IMR-90 (cell line): Measurements from ENCODE around the gene EHBP1L1. TPM values are rescaled to one million over a fixed set of nuclear protein-coding genes. Genes with fewer than 3 reads are reported as not detected.

Experiments used
- ATAC-seq: fragments of 200-7000 bp; cut with Tn5 transposase; 2 replicates; pipeline ENCODE4 v1.9.1; 2020; ENCODE audit warnings: low read depth, mild to moderate bottlenecking, moderate library complexity
- BruUV-seq: library from RNA; stranded (reverse); fragments of 400-500 nt; replicated peaks from 2 replicates; lab custom pipeline; 2021; lab: Mats Ljungman, UMichigan
- CTCF ChIA-PET: fragments of 300-600 bp; formaldehyde crosslinking; extraction: SDS; loops from one replicate; lab custom pipeline; 2021; ENCODE audit warnings: antibody characterized with exemption; lab: Yijun Ruan, JAX
- POLR2A ChIA-PET: fragments of 300-600 bp; sonication (Branson Sonifier 250); formaldehyde crosslinking; loops from one replicate; lab custom pipeline; 2022; ENCODE audit warnings: antibody characterized with exemption; ENCODE audit not compliant: unreplicated experiment; lab: Charles Lee
- DNase-seq: peaks from one replicate; pipeline ENCODE4 v3.0.0; 2013
- H2AFZ ChIP-seq: replicated peaks from 2 replicates; pipeline ENCODE3; 2013; ENCODE audit warnings: low read length, mild to moderate bottlenecking; ENCODE audit not compliant: poor library complexity
- H2AK5ac ChIP-seq: 2 replicates; pipeline ENCODE4 v1.6.1; 2013; ENCODE audit warnings: low read depth, low read length, inconsistent platforms
- H2AK9ac ChIP-seq: replicated peaks from 2 replicates; pipeline ENCODE3; 2013; ENCODE audit warnings: mild to moderate bottlenecking, low read depth, low read length, moderate library complexity; ENCODE audit not compliant: poor library complexity
- H2BK120ac ChIP-seq: 2 replicates; pipeline ENCODE4 v1.6.1; 2013; ENCODE audit warnings: low read depth, low read length, inconsistent platforms
- H2BK15ac ChIP-seq: 3 replicates; pipeline ENCODE4 v1.6.1; 2013; ENCODE audit warnings: low read depth, low read length, inconsistent platforms
- H2BK20ac ChIP-seq: 2 replicates; pipeline ENCODE4 v1.6.1; 2013; ENCODE audit warnings: low read depth, mild to moderate bottlenecking, inconsistent platforms, low read length, moderate library complexity
- H2BK5ac ChIP-seq: 2 replicates; pipeline ENCODE4 v1.6.1; 2013; ENCODE audit warnings: mild to moderate bottlenecking, low read depth, low read length, inconsistent platforms; ENCODE audit not compliant: poor library complexity, severe bottlenecking
- H3K14ac ChIP-seq: replicated peaks from 2 replicates; pipeline ENCODE4 v1.6.1; 2013; ENCODE audit warnings: low read depth, low read length, inconsistent platforms
- H3K18ac ChIP-seq: 2 replicates; pipeline ENCODE4 v1.6.1; 2013; ENCODE audit warnings: low read depth, low read length, control low read depth
- H3K23ac ChIP-seq: 2 replicates; pipeline ENCODE4 v1.6.1; 2013; ENCODE audit warnings: low read depth, low read length, inconsistent platforms
- H3K27ac ChIP-seq: 2 replicates; pipeline ENCODE4 v1.5.1; 2013; ENCODE audit warnings: mild to moderate bottlenecking, control low read depth, low read length; ENCODE audit not compliant: insufficient read depth
- H3K27me3 ChIP-seq: 2 replicates; pipeline ENCODE4 v1.6.1; 2013; ENCODE audit warnings: low read length; ENCODE audit not compliant: control insufficient read depth, insufficient read depth
- H3K36me3 ChIP-seq: 2 replicates; pipeline ENCODE4 v1.6.1; 2013; ENCODE audit warnings: low read length, mixed read lengths; ENCODE audit not compliant: control insufficient read depth, insufficient read depth
- H3K4ac ChIP-seq: 2 replicates; pipeline ENCODE4 v1.6.1; 2013; ENCODE audit warnings: low read depth, low read length, inconsistent platforms
- H3K4me1 ChIP-seq: 2 replicates; pipeline ENCODE4 v1.6.1; 2013; ENCODE audit warnings: low read length, mixed read lengths; ENCODE audit not compliant: control insufficient read depth, insufficient read depth
- H3K4me2 ChIP-seq: 2 replicates; pipeline ENCODE4 v1.6.1; 2013; ENCODE audit warnings: low read depth, mild to moderate bottlenecking, control low read depth, low read length, moderate library complexity
- H3K4me3 ChIP-seq: 2 replicates; pipeline ENCODE4 v1.5.1; 2013; ENCODE audit warnings: low read depth, mild to moderate bottlenecking, control low read depth, low read length, moderate library complexity; ENCODE audit not compliant: insufficient read depth
- H3K56ac ChIP-seq: 2 replicates; pipeline ENCODE4 v1.6.1; 2013; ENCODE audit warnings: low read length, inconsistent platforms; ENCODE audit not compliant: insufficient read depth; ENCODE audit errors: extremely low read depth
- H3K79me1 ChIP-seq, 2 experiments: 2 replicates each; pipeline ENCODE4 v1.6.1; 2013; ENCODE audit warnings: low read length in 2 of 2, inconsistent platforms in 1 of 2, low read depth in 1 of 2
- H3K9ac ChIP-seq: 2 replicates; pipeline ENCODE4 v1.6.1; 2013; ENCODE audit warnings: low read depth, low read length, control low read depth
- H3K9me1 ChIP-seq: 2 replicates; pipeline ENCODE4 v1.6.1; 2013; ENCODE audit warnings: low read length, inconsistent platforms; ENCODE audit not compliant: insufficient read depth
- H3K9me3 ChIP-seq: 2 replicates; pipeline ENCODE4 v1.6.1; 2013; ENCODE audit warnings: low read length; ENCODE audit not compliant: control insufficient read depth, insufficient read depth
- H4K20me1 ChIP-seq: 2 replicates; pipeline ENCODE4 v1.6.1; 2013; ENCODE audit warnings: low read length, inconsistent platforms; ENCODE audit not compliant: insufficient read depth
- H4K5ac ChIP-seq: 2 replicates; pipeline ENCODE4 v1.6.1; 2013; ENCODE audit warnings: mild to moderate bottlenecking, low read depth, low read length, control low read depth
- H4K8ac ChIP-seq, 2 experiments: 2 replicates each; pipeline ENCODE4 v1.6.1; 2013; ENCODE audit warnings: low read depth in 2 of 2, low read length in 2 of 2, control low read depth in 1 of 2, inconsistent platforms in 1 of 2
- H4K91ac ChIP-seq: 2 replicates; pipeline ENCODE4 v1.6.1; 2013; ENCODE audit warnings: low read depth, low read length, inconsistent platforms; ENCODE audit not compliant: insufficient read depth
- FOS ChIP-seq: fragments of 150-350 bp; IDR thresholded peaks from 2 replicates; pipeline ENCODE4 v1.6.1; 2016; ENCODE audit warnings: low read depth, low read length
- MXI1 ChIP-seq: IDR thresholded peaks from 2 replicates; pipeline ENCODE4 v1.6.1; 2012; ENCODE audit warnings: low read depth, mild to moderate bottlenecking, low read length, moderate library complexity, borderline replicate concordance
- NFE2L2 ChIP-seq: fragments of 150-350 bp; IDR thresholded peaks from 2 replicates; pipeline ENCODE4 v1.6.1; 2016; ENCODE audit warnings: low read depth, mild to moderate bottlenecking, low read length
- RFX5 ChIP-seq: IDR thresholded peaks from 2 replicates; pipeline ENCODE4 v1.8.0; 2012; ENCODE audit warnings: low read depth, mild to moderate bottlenecking, low read length, moderate library complexity
- WGBS, 2 experiments: methylation state at CpG; one replicate each; pipeline versions ENCODE4 v1.1.5 to v1.1.7; 2013; ENCODE audit warnings: missing lambda C conversion rate in 2 of 2; ENCODE audit not compliant: insufficient read length in 1 of 2; ENCODE audit errors: extremely low coverage in 2 of 2; 5-methylcytosine and 5-hydroxymethylcytosine counted together
- dilution Hi-C: fragments of 300-500 bp; cut with HindIII; formaldehyde crosslinking; loops from one replicate; pipeline ENCODE4 v1.14.3; 2018; ENCODE audit warnings: low sequenced_read_pairs; ENCODE audit not compliant: unreplicated experiment
- in situ Hi-C: fragments of 300-500 bp; cut with MboI; formaldehyde crosslinking; loops from 3 replicates; pipeline ENCODE4 v1.14.3; 2019; ENCODE audit warnings: low sequenced_read_pairs, inconsistent platforms, mixed read lengths
- intact Hi-C: fragments of 100-400 bp; cut with micrococcal nuclease; formaldehyde crosslinking; loops from 2 replicates; pipeline ENCODE4 v1.10.0; 2022
- polyA plus RNA-seq, 3 experiments: library from polyadenylated mRNA; depleted of rRNA; stranded (reverse); fragments of >200 nt; gene quantifications; 2 replicates each; pipeline ENCODE4 v1.2.3, GENCODE V29; 2012; ENCODE audit warnings: low replicate concordance in 1 of 3
- total RNA-seq: library from RNA; depleted of rRNA; stranded (reverse); fragments of >200 nt; gene quantifications from 2 replicates; pipeline ENCODE4 v1.2.3, GENCODE V29; 2012
- TF ChIP-seq, protein P1 (sequence below): fragments of 150-350 bp; IDR thresholded peaks from 2 replicates; pipeline ENCODE4 v1.6.1; 2017; ENCODE audit warnings: mild to moderate bottlenecking, antibody characterized with exemption, low read length, low read depth

The EHBP1L1 gene
- total and polyA plus RNA-seq, 2 of the 4 experiments (the other 2 are of a cell fraction) = 10.0 to 27.4 TPM

DNA sequence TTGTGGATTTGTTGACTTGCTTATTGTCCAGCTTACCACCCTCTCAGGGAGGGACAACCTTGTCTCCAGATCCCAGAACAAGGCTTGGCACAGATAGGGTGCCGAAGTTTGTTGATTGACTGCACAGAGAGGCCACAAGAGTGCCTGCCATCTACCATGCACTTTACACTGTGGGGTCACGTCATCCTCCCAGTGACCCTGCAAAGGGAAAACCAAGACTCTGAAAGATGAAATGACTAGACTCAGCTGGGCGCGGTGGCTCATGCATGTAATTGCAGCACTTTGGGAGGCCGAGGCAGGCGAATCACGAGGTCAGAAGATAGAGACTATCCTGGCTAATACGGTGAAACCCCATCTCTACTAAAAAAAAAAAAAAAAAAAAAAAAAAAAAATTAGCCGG, 13.1 kb upstream of the EHBP1L1 start:
- Histone ChIP-seq H2BK120ac (no peak overlapping the region), H3K27ac (no peak overlapping the region), H2AFZ (no peak overlapping the region), H2BK5ac (no peak overlapping the region), H3K79me1 (peaks cover 5 to 24% of the 10 kb centered on the region in 2 experiments; a peak in 3 of 4 replicates), H3K4me1 (peaks cover 23% of the 10 kb centered on the region), H3K9me3 (no peaks in the 10 kb centered on the region), H3K56ac (no peak overlapping the region), H2BK20ac (no peak overlapping the region), H3K9ac (no peak overlapping the region), H4K5ac (no peak overlapping the region), H3K27me3 (no peaks in the 10 kb centered on the region), H2AK9ac (no peak overlapping the region), H2AK5ac (0 out of 2 replicates have a peak overlapping the region, but pooled peaks have one; percentile 56), H3K4me2 (no peak overlapping the region), H4K91ac (no peak overlapping the region), H4K20me1 (no peaks in the 10 kb centered on the region), H2BK15ac (no peak overlapping the region), H3K9me1 (peaks cover 24% of the 10 kb centered on the region), H3K4me3 (no peak overlapping the region), H3K14ac (no peak overlapping the region), H4K8ac (no peak overlapping the region), H3K36me3 (no peaks in the 10 kb centered on the region), H3K23ac (no peak overlapping the region), H3K18ac (no peak overlapping the region), H3K4ac (no peak overlapping the region)
- in situ Hi-C loops (no loop called here), intact Hi-C loops (no loop called here), dilution Hi-C loops (no loop called here)
- no CpG with 5 or more reads among the region's 9 CpGs for WGBS, 2 experiments
- ATAC-seq (no peak), DNase-seq (no peak)
- no TSS peak for BruUV-seq
- ChIA-PET POLR2A (no interaction called here), CTCF (interaction anchor here (0.6 kb wide), 1 partner anchor 188 kb away, joined by 3 read pairs; no protein-coding TSS in a partner anchor)
- TF ChIP-seq, protein P1, sequence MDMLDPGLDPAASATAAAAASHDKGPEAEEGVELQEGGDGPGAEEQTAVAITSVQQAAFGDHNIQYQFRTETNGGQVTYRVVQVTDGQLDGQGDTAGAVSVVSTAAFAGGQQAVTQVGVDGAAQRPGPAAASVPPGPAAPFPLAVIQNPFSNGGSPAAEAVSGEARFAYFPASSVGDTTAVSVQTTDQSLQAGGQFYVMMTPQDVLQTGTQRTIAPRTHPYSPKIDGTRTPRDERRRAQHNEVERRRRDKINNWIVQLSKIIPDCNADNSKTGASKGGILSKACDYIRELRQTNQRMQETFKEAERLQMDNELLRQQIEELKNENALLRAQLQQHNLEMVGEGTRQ = no peak
- TF ChIP-seq RFX5 = no peak
- no peak for TF ChIP-seq FOS
- TF ChIP-seq MXI1 = no peak
- no peak for TF ChIP-seq NFE2L2
